WTC11 (cell line): ENCODE results near the gene EPN1. TPM values are rescaled to one million over a fixed set of nuclear protein-coding genes. Genes with fewer than 3 reads are reported as not detected.

Experiments
- ATAC-seq: fragments of 200-7000 bp; cut with Tn5 transposase; 2 replicates; pipeline ENCODE4 v1.10.0; 2021; ENCODE audit warnings: mild to moderate bottlenecking, moderate library complexity
- CTCF ChIA-PET: fragments of 300-600 bp; sonication (Branson Sonifier 250); formaldehyde crosslinking; loops from one replicate; lab custom pipeline; 2021; ENCODE audit warnings: antibody characterized with exemption; lab: Charles Lee
- POLR2A ChIA-PET: fragments of 350-600 bp; sonication (Branson Sonifier 250); formaldehyde crosslinking; loops from one replicate; lab custom pipeline; 2021; ENCODE audit warnings: antibody characterized with exemption; lab: Charles Lee
- DNase-seq: peaks from one replicate; pipeline ENCODE4 v3.0.0; 2021; ENCODE audit warnings: low spot score
- H3K27ac Mint-ChIP-seq: 2 replicates; pipeline ENCODE4 v1.8.0; 2021; ENCODE audit warnings: mixed read lengths
- H3K27me3 Mint-ChIP-seq: 2 replicates; pipeline ENCODE4 v1.8.0; 2021; ENCODE audit warnings: low read depth, mild to moderate bottlenecking, moderate library complexity, mixed read lengths
- H3K36me3 Mint-ChIP-seq: 2 replicates; pipeline ENCODE4 v1.8.0; 2021; ENCODE audit warnings: mixed read lengths
- H3K4me1 Mint-ChIP-seq: 2 replicates; pipeline ENCODE4 v1.8.0; 2022; ENCODE audit warnings: mixed read lengths
- H3K4me3 Mint-ChIP-seq: 2 replicates; pipeline ENCODE4 v1.8.0; 2021; ENCODE audit warnings: mild to moderate bottlenecking, moderate library complexity, mixed read lengths
- H3K9me3 Mint-ChIP-seq: 2 replicates; pipeline ENCODE4 v1.8.0; 2021; ENCODE audit warnings: mixed read lengths
- CREB1 ChIP-seq: sonication (generic); formaldehyde crosslinking; IDR thresholded peaks from 2 replicates; pipeline ENCODE4 v1.8.0; 2023; ENCODE audit warnings: mild to moderate bottlenecking, missing genetic modification reagents
- FOXK1 ChIP-seq: sonication (generic); formaldehyde crosslinking; IDR thresholded peaks from 2 replicates; pipeline ENCODE4 v1.8.0; 2022; ENCODE audit warnings: mild to moderate bottlenecking, moderate library complexity, missing genetic modification reagents
- MXD4 ChIP-seq: fragments of 250-450 bp; sonication (Bioruptor Pico); IDR thresholded peaks from 2 replicates; pipeline ENCODE4 v1.8.0; 2021; ENCODE audit warnings: mild to moderate bottlenecking, moderate library complexity, borderline replicate concordance
- NFATC4 ChIP-seq: fragments of 250-450 bp; sonication (Bioruptor Pico); IDR thresholded peaks from 2 replicates; pipeline ENCODE4 v1.9.0; 2021; ENCODE audit warnings: mild to moderate bottlenecking
- NFYB ChIP-seq: sonication (generic); formaldehyde crosslinking; conservative IDR thresholded peaks from 2 replicates; pipeline ENCODE4 v1.8.0; 2022; ENCODE audit warnings: low read depth, missing genetic modification reagents
- RORB ChIP-seq: fragments of 250-450 bp; sonication (Bioruptor Pico); IDR thresholded peaks from 2 replicates; pipeline ENCODE4 v1.9.0; 2021; ENCODE audit warnings: mild to moderate bottlenecking
- SP1 ChIP-seq: sonication (generic); formaldehyde crosslinking; conservative IDR thresholded peaks from 2 replicates; pipeline ENCODE4 v1.8.1; 2022; ENCODE audit warnings: missing genetic modification reagents
- TEAD4 ChIP-seq: sonication (generic); formaldehyde crosslinking; IDR thresholded peaks from 2 replicates; pipeline ENCODE4 v1.8.0; 2022; ENCODE audit warnings: mild to moderate bottlenecking, missing genetic modification reagents
- TP53 ChIP-seq: sonication (generic); formaldehyde crosslinking; IDR thresholded peaks from 2 replicates; pipeline ENCODE4 v1.8.1; 2023; ENCODE audit warnings: mild to moderate bottlenecking, missing genetic modification reagents
- ZBTB21 ChIP-seq: sonication (generic); formaldehyde crosslinking; IDR thresholded peaks from 2 replicates; pipeline ENCODE4 v1.8.1; 2023; ENCODE audit warnings: mild to moderate bottlenecking, missing genetic modification reagents, borderline replicate concordance
- ZNF232 ChIP-seq: sonication (generic); formaldehyde crosslinking; IDR thresholded peaks from 2 replicates; pipeline ENCODE4 v1.8.0; 2022; ENCODE audit warnings: mild to moderate bottlenecking, missing genetic modification reagents
- ZNF263 ChIP-seq: sonication (generic); formaldehyde crosslinking; IDR thresholded peaks from 2 replicates; pipeline ENCODE4 v1.8.1; 2022; ENCODE audit warnings: low read depth, mild to moderate bottlenecking, moderate library complexity, missing genetic modification reagents
- ZNF317 ChIP-seq: sonication (generic); formaldehyde crosslinking; IDR thresholded peaks from 2 replicates; pipeline ENCODE4 v1.8.1; 2023; ENCODE audit warnings: low read depth, mild to moderate bottlenecking, moderate library complexity, missing genetic modification reagents, borderline replicate concordance
- ZNF396 ChIP-seq: fragments of 250-450 bp; sonication (Bioruptor Pico); IDR thresholded peaks from 2 replicates; pipeline ENCODE4 v1.8.0; 2021; ENCODE audit warnings: mild to moderate bottlenecking, moderate library complexity, borderline replicate concordance
- ZNF671 ChIP-seq: fragments of 250-450 bp; sonication (Bioruptor Pico); IDR thresholded peaks from 2 replicates; pipeline ENCODE4 v1.8.0; 2021; ENCODE audit warnings: mild to moderate bottlenecking
- total RNA-seq: library from RNA; stranded (reverse); gene quantifications from 3 replicates; pipeline ENCODE4 v1.2.3, GENCODE V29; 2021
- TF ChIP-seq, protein P1 (sequence below): sonication (generic); formaldehyde crosslinking; IDR thresholded peaks from 2 replicates; pipeline ENCODE4 v1.8.1; 2023; ENCODE audit warnings: mild to moderate bottlenecking, missing genetic modification reagents
- TF ChIP-seq, protein P2 (sequence below): fragments of 250-450 bp; sonication (Bioruptor Pico); IDR thresholded peaks from 2 replicates; pipeline ENCODE4 v1.9.0; 2021; ENCODE audit warnings: mild to moderate bottlenecking
- TF ChIP-seq, protein P3 (sequence below): sonication (generic); formaldehyde crosslinking; IDR thresholded peaks from 2 replicates; pipeline ENCODE4 v1.8.1; 2023; ENCODE audit warnings: mild to moderate bottlenecking, moderate library complexity, missing genetic modification reagents
- TF ChIP-seq, protein P4 (sequence below): sonication (generic); formaldehyde crosslinking; IDR thresholded peaks from 2 replicates; pipeline ENCODE4 v1.8.1; 2022; ENCODE audit warnings: low read depth, mild to moderate bottlenecking, moderate library complexity, missing genetic modification reagents, borderline replicate concordance
- TF ChIP-seq, protein P5 (sequence below): sonication (generic); formaldehyde crosslinking; IDR thresholded peaks from 2 replicates; pipeline ENCODE4 v1.8.0; 2022; ENCODE audit warnings: mild to moderate bottlenecking, missing genetic modification reagents
- TF ChIP-seq, protein P6 (sequence below): fragments of 250-450 bp; sonication (Bioruptor Pico); IDR thresholded peaks from 2 replicates; pipeline ENCODE4 v1.9.0; 2021; ENCODE audit warnings: mild to moderate bottlenecking
- TF ChIP-seq, protein P7 (sequence below): fragments of 250-450 bp; sonication (Bioruptor Pico); IDR thresholded peaks from 2 replicates; pipeline ENCODE4 v2.1.2; 2022; ENCODE audit warnings: mild to moderate bottlenecking, moderate library complexity
- TF ChIP-seq, protein P8 (sequence below): sonication (generic); formaldehyde crosslinking; IDR thresholded peaks from 2 replicates; pipeline ENCODE4 v1.8.1; 2022; ENCODE audit warnings: low read depth, missing genetic modification reagents, borderline replicate concordance

Gene EPN1
- total RNA-seq, 1 experiment from 2014 or later: 234 TPM

DNA sequence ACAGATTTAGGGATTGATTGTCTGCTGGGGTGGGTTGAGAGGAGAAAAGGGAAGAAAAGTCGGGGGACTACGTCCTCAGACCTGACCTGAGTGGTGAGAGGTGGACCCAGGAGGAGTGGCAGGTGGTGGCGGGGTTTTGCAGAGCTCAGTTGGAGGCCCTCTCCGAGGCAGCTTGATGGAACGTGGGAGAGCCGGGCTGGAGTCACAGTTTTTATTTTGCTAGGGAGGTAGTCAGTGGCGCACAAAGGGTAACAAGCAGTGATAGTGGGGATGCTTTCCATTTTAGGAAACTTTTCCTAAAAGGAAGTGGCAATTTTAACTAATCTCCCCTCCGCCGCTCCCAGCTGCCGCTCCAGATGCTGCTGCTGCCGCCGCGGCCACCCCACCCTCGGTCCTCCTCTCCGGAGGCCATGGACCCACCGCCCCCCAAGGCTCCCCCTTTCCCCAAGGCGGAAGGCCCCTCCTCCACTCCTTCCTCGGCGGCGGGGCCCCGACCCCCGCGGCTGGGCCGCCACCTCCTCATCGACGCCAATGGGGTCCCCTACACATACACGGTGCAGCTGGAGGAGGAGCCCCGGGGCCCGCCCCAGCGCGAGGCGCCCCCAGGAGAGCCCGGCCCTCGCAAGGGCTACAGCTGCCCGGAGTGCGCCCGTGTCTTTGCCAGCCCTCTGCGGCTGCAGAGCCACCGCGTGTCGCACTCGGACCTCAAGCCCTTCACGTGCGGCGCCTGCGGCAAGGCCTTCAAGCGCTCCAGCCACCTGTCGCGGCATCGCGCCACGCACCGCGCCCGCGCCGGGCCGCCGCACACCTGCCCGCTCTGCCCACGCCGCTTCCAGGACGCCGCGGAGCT, 32.6 kb upstream of the EPN1 start:
- Mint-ChIP-seq H3K36me3 (peaks cover 24% of the 10 kb centered on the region), H3K4me1 (peaks cover 26% of the 10 kb centered on the region), H3K4me3 (peak overlapping the region; percentile 89), H3K27me3 (peaks cover 9% of the 10 kb centered on the region), H3K27ac (peak overlapping the region; percentile 71; the same call in 1 of the 2 replicates), H3K9me3 (peaks cover 4% of the 10 kb centered on the region)
- ChIA-PET CTCF (interaction anchor here (1.0 to 2.6 kb wide), 5 partner anchors 10 to 181 kb away, joined by 5 to 12 read pairs (median 11); partner anchors contain the start of gene ISOC2), POLR2A (interaction anchor here (1.0 kb wide), 1 partner anchor 12 kb away, joined by 3 read pairs; the partner anchor contains the start of gene U2AF2)
- ATAC-seq (peak; percentile 2; the same call in 1 of the 2 replicates), DNase-seq (peak; percentile 36)
- TF ChIP-seq, protein P1, sequence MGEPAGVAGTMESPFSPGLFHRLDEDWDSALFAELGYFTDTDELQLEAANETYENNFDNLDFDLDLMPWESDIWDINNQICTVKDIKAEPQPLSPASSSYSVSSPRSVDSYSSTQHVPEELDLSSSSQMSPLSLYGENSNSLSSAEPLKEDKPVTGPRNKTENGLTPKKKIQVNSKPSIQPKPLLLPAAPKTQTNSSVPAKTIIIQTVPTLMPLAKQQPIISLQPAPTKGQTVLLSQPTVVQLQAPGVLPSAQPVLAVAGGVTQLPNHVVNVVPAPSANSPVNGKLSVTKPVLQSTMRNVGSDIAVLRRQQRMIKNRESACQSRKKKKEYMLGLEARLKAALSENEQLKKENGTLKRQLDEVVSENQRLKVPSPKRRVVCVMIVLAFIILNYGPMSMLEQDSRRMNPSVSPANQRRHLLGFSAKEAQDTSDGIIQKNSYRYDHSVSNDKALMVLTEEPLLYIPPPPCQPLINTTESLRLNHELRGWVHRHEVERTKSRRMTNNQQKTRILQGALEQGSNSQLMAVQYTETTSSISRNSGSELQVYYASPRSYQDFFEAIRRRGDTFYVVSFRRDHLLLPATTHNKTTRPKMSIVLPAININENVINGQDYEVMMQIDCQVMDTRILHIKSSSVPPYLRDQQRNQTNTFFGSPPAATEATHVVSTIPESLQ (CRISPR knock-in tag): no peak
- TF ChIP-seq, protein P2, sequence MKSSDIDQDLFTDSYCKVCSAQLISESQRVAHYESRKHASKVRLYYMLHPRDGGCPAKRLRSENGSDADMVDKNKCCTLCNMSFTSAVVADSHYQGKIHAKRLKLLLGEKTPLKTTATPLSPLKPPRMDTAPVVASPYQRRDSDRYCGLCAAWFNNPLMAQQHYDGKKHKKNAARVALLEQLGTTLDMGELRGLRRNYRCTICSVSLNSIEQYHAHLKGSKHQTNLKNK: no peak
- TF ChIP-seq NFYB (CRISPR knock-in tag): no peak
- TF ChIP-seq, protein P3, sequence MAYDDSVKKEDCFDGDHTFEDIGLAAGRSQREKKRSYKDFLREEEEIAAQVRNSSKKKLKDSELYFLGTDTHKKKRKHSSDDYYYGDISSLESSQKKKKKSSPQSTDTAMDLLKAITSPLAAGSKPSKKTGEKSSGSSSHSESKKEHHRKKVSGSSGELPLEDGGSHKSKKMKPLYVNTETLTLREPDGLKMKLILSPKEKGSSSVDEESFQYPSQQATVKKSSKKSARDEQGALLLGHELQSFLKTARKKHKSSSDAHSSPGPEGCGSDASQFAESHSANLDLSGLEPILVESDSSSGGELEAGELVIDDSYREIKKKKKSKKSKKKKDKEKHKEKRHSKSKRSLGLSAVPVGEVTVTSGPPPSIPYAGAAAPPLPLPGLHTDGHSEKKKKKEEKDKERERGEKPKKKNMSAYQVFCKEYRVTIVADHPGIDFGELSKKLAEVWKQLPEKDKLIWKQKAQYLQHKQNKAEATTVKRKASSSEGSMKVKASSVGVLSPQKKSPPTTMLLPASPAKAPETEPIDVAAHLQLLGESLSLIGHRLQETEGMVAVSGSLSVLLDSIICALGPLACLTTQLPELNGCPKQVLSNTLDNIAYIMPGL (CRISPR knock-in tag): peak; percentile 25
- TF ChIP-seq ZNF317: no peak
- TF ChIP-seq, protein P4, sequence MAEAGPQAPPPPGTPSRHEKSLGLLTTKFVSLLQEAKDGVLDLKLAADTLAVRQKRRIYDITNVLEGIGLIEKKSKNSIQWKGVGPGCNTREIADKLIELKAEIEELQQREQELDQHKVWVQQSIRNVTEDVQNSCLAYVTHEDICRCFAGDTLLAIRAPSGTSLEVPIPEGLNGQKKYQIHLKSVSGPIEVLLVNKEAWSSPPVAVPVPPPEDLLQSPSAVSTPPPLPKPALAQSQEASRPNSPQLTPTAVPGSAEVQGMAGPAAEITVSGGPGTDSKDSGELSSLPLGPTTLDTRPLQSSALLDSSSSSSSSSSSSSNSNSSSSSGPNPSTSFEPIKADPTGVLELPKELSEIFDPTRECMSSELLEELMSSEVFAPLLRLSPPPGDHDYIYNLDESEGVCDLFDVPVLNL (CRISPR knock-in tag): peak; percentile 74; the same call in 1 of the 2 replicates
- peak; percentile 16; the same call in 1 of the 2 replicates for TF ChIP-seq NFATC4 (CRISPR knock-in tag)
- no peak for TF ChIP-seq ZNF396 (CRISPR knock-in tag)
- no peak for TF ChIP-seq ZNF263 (CRISPR knock-in tag)
- TF ChIP-seq, protein P5, sequence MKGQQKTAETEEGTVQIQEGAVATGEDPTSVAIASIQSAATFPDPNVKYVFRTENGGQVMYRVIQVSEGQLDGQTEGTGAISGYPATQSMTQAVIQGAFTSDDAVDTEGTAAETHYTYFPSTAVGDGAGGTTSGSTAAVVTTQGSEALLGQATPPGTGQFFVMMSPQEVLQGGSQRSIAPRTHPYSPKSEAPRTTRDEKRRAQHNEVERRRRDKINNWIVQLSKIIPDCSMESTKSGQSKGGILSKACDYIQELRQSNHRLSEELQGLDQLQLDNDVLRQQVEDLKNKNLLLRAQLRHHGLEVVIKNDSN: no peak
- TF ChIP-seq TEAD4 (CRISPR knock-in tag): no peak
- TF ChIP-seq, protein P6, sequence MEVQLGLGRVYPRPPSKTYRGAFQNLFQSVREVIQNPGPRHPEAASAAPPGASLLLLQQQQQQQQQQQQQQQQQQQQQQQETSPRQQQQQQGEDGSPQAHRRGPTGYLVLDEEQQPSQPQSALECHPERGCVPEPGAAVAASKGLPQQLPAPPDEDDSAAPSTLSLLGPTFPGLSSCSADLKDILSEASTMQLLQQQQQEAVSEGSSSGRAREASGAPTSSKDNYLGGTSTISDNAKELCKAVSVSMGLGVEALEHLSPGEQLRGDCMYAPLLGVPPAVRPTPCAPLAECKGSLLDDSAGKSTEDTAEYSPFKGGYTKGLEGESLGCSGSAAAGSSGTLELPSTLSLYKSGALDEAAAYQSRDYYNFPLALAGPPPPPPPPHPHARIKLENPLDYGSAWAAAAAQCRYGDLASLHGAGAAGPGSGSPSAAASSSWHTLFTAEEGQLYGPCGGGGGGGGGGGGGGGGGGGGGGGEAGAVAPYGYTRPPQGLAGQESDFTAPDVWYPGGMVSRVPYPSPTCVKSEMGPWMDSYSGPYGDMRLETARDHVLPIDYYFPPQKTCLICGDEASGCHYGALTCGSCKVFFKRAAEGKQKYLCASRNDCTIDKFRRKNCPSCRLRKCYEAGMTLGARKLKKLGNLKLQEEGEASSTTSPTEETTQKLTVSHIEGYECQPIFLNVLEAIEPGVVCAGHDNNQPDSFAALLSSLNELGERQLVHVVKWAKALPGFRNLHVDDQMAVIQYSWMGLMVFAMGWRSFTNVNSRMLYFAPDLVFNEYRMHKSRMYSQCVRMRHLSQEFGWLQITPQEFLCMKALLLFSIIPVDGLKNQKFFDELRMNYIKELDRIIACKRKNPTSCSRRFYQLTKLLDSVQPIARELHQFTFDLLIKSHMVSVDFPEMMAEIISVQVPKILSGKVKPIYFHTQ (CRISPR knock-in tag): no peak
- TF ChIP-seq CREB1 (CRISPR knock-in tag): no peak
- TF ChIP-seq, protein P7, sequence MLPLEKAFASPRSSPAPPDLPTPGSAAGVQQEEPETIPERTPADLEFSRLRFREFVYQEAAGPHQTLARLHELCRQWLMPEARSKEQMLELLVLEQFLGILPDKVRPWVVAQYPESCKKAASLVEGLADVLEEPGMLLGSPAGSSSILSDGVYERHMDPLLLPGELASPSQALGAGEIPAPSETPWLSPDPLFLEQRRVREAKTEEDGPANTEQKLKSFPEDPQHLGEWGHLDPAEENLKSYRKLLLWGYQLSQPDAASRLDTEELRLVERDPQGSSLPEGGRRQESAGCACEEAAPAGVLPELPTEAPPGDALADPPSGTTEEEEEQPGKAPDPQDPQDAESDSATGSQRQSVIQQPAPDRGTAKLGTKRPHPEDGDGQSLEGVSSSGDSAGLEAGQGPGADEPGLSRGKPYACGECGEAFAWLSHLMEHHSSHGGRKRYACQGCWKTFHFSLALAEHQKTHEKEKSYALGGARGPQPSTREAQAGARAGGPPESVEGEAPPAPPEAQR (CRISPR knock-in tag): no peak
- TF ChIP-seq RORB (CRISPR knock-in tag): no peak
- TF ChIP-seq MXD4 (CRISPR knock-in tag): no peak
- no peak; the same call in 1 of the 2 replicates for TF ChIP-seq TP53 (CRISPR knock-in tag)
- peak; percentile 40; the same call in 1 of the 2 replicates for TF ChIP-seq ZNF671 (CRISPR knock-in tag)
- TF ChIP-seq, protein P8, sequence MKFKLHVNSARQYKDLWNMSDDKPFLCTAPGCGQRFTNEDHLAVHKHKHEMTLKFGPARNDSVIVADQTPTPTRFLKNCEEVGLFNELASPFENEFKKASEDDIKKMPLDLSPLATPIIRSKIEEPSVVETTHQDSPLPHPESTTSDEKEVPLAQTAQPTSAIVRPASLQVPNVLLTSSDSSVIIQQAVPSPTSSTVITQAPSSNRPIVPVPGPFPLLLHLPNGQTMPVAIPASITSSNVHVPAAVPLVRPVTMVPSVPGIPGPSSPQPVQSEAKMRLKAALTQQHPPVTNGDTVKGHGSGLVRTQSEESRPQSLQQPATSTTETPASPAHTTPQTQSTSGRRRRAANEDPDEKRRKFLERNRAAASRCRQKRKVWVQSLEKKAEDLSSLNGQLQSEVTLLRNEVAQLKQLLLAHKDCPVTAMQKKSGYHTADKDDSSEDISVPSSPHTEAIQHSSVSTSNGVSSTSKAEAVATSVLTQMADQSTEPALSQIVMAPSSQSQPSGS: no peak
- TF ChIP-seq ZNF232 (CRISPR knock-in tag): 0 out of 2 replicates have a peak, but pooled peaks have one; percentile 43
- TF ChIP-seq FOXK1 (CRISPR knock-in tag): 0 out of 2 replicates have a peak, but pooled peaks have one; percentile 27
- TF ChIP-seq SP1 (CRISPR knock-in tag): no peak
- TF ChIP-seq ZBTB21 (CRISPR knock-in tag): no peak
